Endothelial cell of umbilical vein (primary cell): ENCODE measurements around the gene CNTD1. TPM values are rescaled to one million over a fixed set of nuclear protein-coding genes. Genes with fewer than 3 reads are reported as not detected.
A peak's percentile ranks its signal among the peaks of the same experiment; 100 is the strongest.

Source experiments
- Bru-seq: library from RNA; stranded (reverse); fragments of 400-500 nt; gene quantifications from one replicate; lab custom pipeline; 2021; lab: Mats Ljungman, UMichigan
- BruChase-seq, 2 experiments: library from RNA; stranded (reverse); fragments of 400-500 nt; gene quantifications; one replicate each; lab custom pipeline; 2021; lab: Mats Ljungman, UMichigan
- BruUV-seq: library from RNA; stranded (reverse); fragments of 400-500 nt; replicated peaks from 2 replicates; lab custom pipeline; 2021; lab: Mats Ljungman, UMichigan
- CTCF ChIA-PET: fragments of 300-600, 350-600 bp; sonication (Branson Sonifier 250); formaldehyde crosslinking; loops from one replicate; lab custom pipeline; 2021; ENCODE audit warnings: antibody characterized with exemption, inconsistent platforms; lab: Charles Lee
- POLR2A ChIA-PET: fragments of 300-600, 350-600 bp; sonication (Branson Sonifier 250); formaldehyde crosslinking; loops from one replicate; lab custom pipeline; 2021; ENCODE audit warnings: antibody characterized with exemption, inconsistent platforms; lab: Charles Lee
- DNase-seq: peaks from one replicate; pipeline ENCODE4 v3.0.0-alpha.2; 2011; ENCODE audit warnings: low read depth, low spot score
- FAIRE-seq: peaks from 2 replicates; lab custom pipeline; 2011; peaks lifted over from hg19 to GRCh38; lab: Jason Lieb, UNC
- H2AFZ ChIP-seq: 2 replicates; pipeline ENCODE4 v1.6.0; 2012; ENCODE audit warnings: low read depth, low read length, control low read depth, inconsistent platforms
- H3K27ac ChIP-seq: 2 replicates; pipeline ENCODE4 v1.5.1; 2011; ENCODE audit warnings: low read depth, mild to moderate bottlenecking, control low read depth, low read length, moderate library complexity; ENCODE audit not compliant: insufficient read depth
- H3K27me3 ChIP-seq, 2 experiments: 2 replicates each; pipeline versions ENCODE4 v1.6.0 to v1.6.1; 2011; ENCODE audit warnings: low read length in 2 of 2, mixed read lengths in 1 of 2; ENCODE audit not compliant: control insufficient read depth in 2 of 2, insufficient read depth in 2 of 2
- H3K36me3 ChIP-seq, 2 experiments: 2 replicates in 1 of 2; 3 replicates in 1 of 2; pipeline ENCODE4 v1.5.1; 2011; ENCODE audit warnings: low read length in 2 of 2, mild to moderate bottlenecking in 1 of 2, moderate library complexity in 1 of 2; ENCODE audit not compliant: control insufficient read depth in 2 of 2, insufficient read depth in 2 of 2; ENCODE audit errors: extremely low read depth in 1 of 2
- H3K4me1 ChIP-seq: 3 replicates; pipeline ENCODE4 v1.5.1; 2011; ENCODE audit warnings: mild to moderate bottlenecking, low read length; ENCODE audit not compliant: control insufficient read depth, insufficient read depth; ENCODE audit errors: extremely low read depth
- H3K4me2 ChIP-seq: 2 replicates; pipeline ENCODE4 v1.6.1; 2011; ENCODE audit warnings: low read length, control low read depth, mixed read lengths; ENCODE audit not compliant: insufficient read depth
- H3K4me3 ChIP-seq, 3 experiments: fragments of 200-600 bp in 1 of 3; sonication (generic), shearing (Covaris generic) in 1 of 3; replicated peaks in 1 of 3; 2 replicates each; pipeline ENCODE4 v1.5.1; 2011 to 2016; ENCODE audit warnings: control low read depth in 3 of 3, low read length in 3 of 3, mild to moderate bottlenecking in 2 of 3, inconsistent platforms in 1 of 3, low read depth in 1 of 3, moderate library complexity in 1 of 3; ENCODE audit not compliant: insufficient read depth in 1 of 3
- H3K79me2 ChIP-seq: 2 replicates; pipeline ENCODE4 v1.6.0; 2012; ENCODE audit warnings: low read length, inconsistent platforms; ENCODE audit not compliant: control insufficient read depth, insufficient read depth
- H3K9ac ChIP-seq: replicated peaks from 2 replicates; pipeline ENCODE3; 2011; ENCODE audit warnings: low read length, control low read depth; ENCODE audit not compliant: insufficient read depth; ENCODE audit errors: extremely low read depth
- H3K9me1 ChIP-seq: replicated peaks from 3 replicates; pipeline ENCODE4 v1.6.0; 2011; ENCODE audit warnings: mild to moderate bottlenecking, low read length; ENCODE audit not compliant: control insufficient read depth, insufficient read depth; ENCODE audit errors: extremely low read depth
- H3K9me3 ChIP-seq: replicated peaks from 2 replicates; pipeline ENCODE4 v1.5.1; 2012; ENCODE audit warnings: low read length, inconsistent platforms; ENCODE audit not compliant: control insufficient read depth, insufficient read depth
- H4K20me1 ChIP-seq: replicated peaks from 2 replicates; pipeline ENCODE3; 2011; ENCODE audit warnings: mild to moderate bottlenecking, low read length; ENCODE audit not compliant: control insufficient read depth, insufficient read depth; ENCODE audit errors: extremely low read depth
- CTCF ChIP-seq, 2 donors: IDR thresholded peaks; 1 replicate in 1 of 2; 2 replicates in 1 of 2; pipeline ENCODE4 v1.5.1; 2011; ENCODE audit warnings: low read length in 2 of 2, mild to moderate bottlenecking in 2 of 2, moderate library complexity in 2 of 2, control low read depth in 1 of 2, inconsistent platforms in 1 of 2, low read depth in 1 of 2; ENCODE audit not compliant: insufficient read depth in 1 of 2; ENCODE audit errors: extremely low read depth in 1 of 2
- EZH2 ChIP-seq: IDR thresholded peaks from 2 replicates; pipeline ENCODE4 v1.6.1; 2012; ENCODE audit warnings: borderline replicate concordance, low read depth, mild to moderate bottlenecking, moderate library complexity, low read length, inconsistent platforms; ENCODE audit not compliant: severe bottlenecking
- FOS ChIP-seq: IDR thresholded peaks from 2 replicates; pipeline ENCODE4 v1.6.1; 2011; ENCODE audit warnings: mild to moderate bottlenecking, low read length, moderate library complexity, borderline replicate concordance; ENCODE audit not compliant: insufficient read depth
- GATA2 ChIP-seq: IDR thresholded peaks from 2 replicates; pipeline ENCODE4 v1.7.0; 2011; ENCODE audit warnings: low read depth, mild to moderate bottlenecking, moderate library complexity, mixed read lengths, low read length; ENCODE audit not compliant: insufficient read length, insufficient read depth
- JUN ChIP-seq: IDR thresholded peaks from 2 replicates; pipeline ENCODE4 v1.6.1; 2011; ENCODE audit warnings: borderline replicate concordance, low read depth; ENCODE audit not compliant: insufficient read length, insufficient read depth
- MYC ChIP-seq: IDR thresholded peaks from one replicate; pipeline ENCODE4 v1.6.1; 2011; ENCODE audit warnings: mild to moderate bottlenecking, low read depth, low read length
- POLR2A ChIP-seq: IDR thresholded peaks from 2 replicates; pipeline ENCODE4 v1.6.1; 2012; ENCODE audit warnings: low read depth, mild to moderate bottlenecking, control low read depth, low read length
- POLR2AphosphoS5 ChIP-seq: IDR thresholded peaks from 2 replicates; pipeline ENCODE4 v1.6.1; 2012; ENCODE audit warnings: low read depth, mild to moderate bottlenecking, control low read depth, low read length, moderate library complexity; ENCODE audit not compliant: insufficient read depth
- dilution Hi-C: fragments of 300-500 bp; cut with MboI; formaldehyde crosslinking; loops from one replicate; pipeline ENCODE4 v1.15.0; 2019; ENCODE audit warnings: low sequenced_read_pairs; ENCODE audit not compliant: extremely low pct_ligation_motif_present
- intact Hi-C: fragments of 100-400 bp; cut with micrococcal nuclease; formaldehyde crosslinking; loops from one replicate; pipeline ENCODE4 v1.10.0; 2022
- long read RNA-seq: library from polyadenylated mRNA; stranded (forward); transcript quantifications from one replicate; pipeline ENCODE4 v2.0.0, GENCODE V29; 2021
- polyA minus RNA-seq, 3 experiments: library from RNA; depleted of rRNA, polyadenylated mRNA; stranded (reverse); fragments of >200 nt; gene quantifications; 1 replicate in 1 of 3; 2 replicates in 2 of 3; pipeline ENCODE4 v1.2.3, GENCODE V29; 2011
- polyA plus RNA-seq, 4 experiments: library from polyadenylated mRNA; depleted of rRNA in 3 of 4; stranded (reverse) in 3 of 4; unstranded in 1 of 4; fragments of >200 nt; gene quantifications; 2 replicates each; pipeline versions ENCODE4 v1.2.1 to v1.2.3, GENCODE V29; 2011 to 2012; ENCODE audit warnings: missing spikeins in 1 of 4
- total RNA-seq: library from RNA; stranded (reverse); gene quantifications from 2 replicates; pipeline ENCODE4 v1.2.3, GENCODE V29; 2021
- TF ChIP-seq, protein P1 (sequence below): IDR thresholded peaks from 2 replicates; pipeline ENCODE4 v1.6.1; 2011; ENCODE audit not compliant: insufficient read depth, insufficient read length

CNTD1 gene
- not detected in 2 replicates for total RNA-seq
- not detected in 2 replicates for polyA plus RNA-seq
- not detected in 2 replicates for polyA plus RNA-seq (2011; cell fraction: cytosol; rRNA removed)
- not detected in 2 replicates for polyA plus RNA-seq (2011; cell fraction: nucleus; rRNA removed)
- polyA plus RNA-seq (2012) = 0.49 and 0.92 TPM in 2 replicates
- not detected in 2 replicates for polyA minus RNA-seq
- not detected for polyA minus RNA-seq (2011; cell fraction: cytosol; rRNA and poly(A)+ RNA removed)
- polyA minus RNA-seq (2011; cell fraction: nucleus; rRNA and poly(A)+ RNA removed) = not detected in 2 replicates
- Bru-seq, nascent RNA = not detected
- not detected for BruChase-seq, experiment 1, labeled RNA remaining after a 6-hour chase
- BruChase-seq, experiment 2, labeled RNA remaining after a 2-hour chase = not detected
- long read RNA-seq, partial matches to known transcripts = 0 of 4 reads
- long read RNA-seq, other reads (novel, unspliced or antisense) = 4 of 4 reads

GRCh38 chr17:42798383-42799380 lies at the start of gene CNTD1, which contains the start of gene COA3:
Gene CNTD1, plus strand, starts transcription at chr17:42798861. Its CDS starts 207 bp downstream, at chr17:42799068.
Gene COA3, minus strand, starts transcription at chr17:42798704. Its CDS starts 23 bp downstream, at chr17:42798681.
- no peaks in the 10 kb centered on the region for H3K79me2 ChIP-seq
- no peak for TF ChIP-seq EZH2
- TF ChIP-seq, protein P1, sequence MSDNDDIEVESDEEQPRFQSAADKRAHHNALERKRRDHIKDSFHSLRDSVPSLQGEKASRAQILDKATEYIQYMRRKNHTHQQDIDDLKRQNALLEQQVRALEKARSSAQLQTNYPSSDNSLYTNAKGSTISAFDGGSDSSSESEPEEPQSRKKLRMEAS = peak; percentile 53
- TF ChIP-seq FOS = no peak
- no peak for TF ChIP-seq GATA2
- TF ChIP-seq POLR2A = peak; percentile 84
- TF ChIP-seq MYC = no peak
- TF ChIP-seq JUN = no peak
- TF ChIP-seq CTCF (IDR thresholded peaks at IDR 0.05; ENCODE audit: extremely low read depth in 1 of 2, insufficient read depth in 1 of 2, low read depth in 1 of 2, low read length in 2 of 2) = no peak
- peak; percentile 80 for TF ChIP-seq POLR2AphosphoS5
- DNase-seq (peak; percentile 89), FAIRE-seq (peak; percentile 98)
- dilution Hi-C loops (no loop called here), intact Hi-C loops (loop anchor here (1.0 to 2.0 kb wide), 3 partner anchors 24 to 54 kb away; partner anchors contain the start of genes EZH1 and PSME3)
- H3K9me1 ChIP-seq = no peaks in the 10 kb centered on the region
- peak within 1 kb of the TSS; percentile 58 for H2AFZ ChIP-seq
- ChIA-PET CTCF (interaction anchor here (0.7 to 3.2 kb wide), 6 partner anchors 21 to 221 kb away, joined by 3 to 14 read pairs (median 8); partner anchors contain the start of genes BECN1, PSMC3IP and VPS25), POLR2A (interaction anchor here (1.0 kb wide), 1 partner anchor 26 kb away, joined by 3 read pairs; the partner anchor contains the start of gene BECN1)
- H3K27me3 ChIP-seq = no peaks in the 10 kb centered on the region
- peaks cover 11% of the 10 kb centered on the region for H3K4me1 ChIP-seq
- H4K20me1 ChIP-seq = no peaks in the 10 kb centered on the region
- H3K9me3 ChIP-seq = no peaks in the 10 kb centered on the region
- H3K4me2 ChIP-seq = peak within 1 kb of the TSS; percentile 77
- no TSS peak for BruUV-seq
- H3K27ac ChIP-seq = no peak within 1 kb of the TSS
- peak within 1 kb of the TSS; percentile 16 to 76 (median 71) for H3K4me3 ChIP-seq
- H3K9ac ChIP-seq = peak within 1 kb of the TSS; percentile 64
- peaks cover 0 to 2% of the 10 kb centered on the region in 2 experiments for H3K36me3 ChIP-seq
